Measurements from ENCODE around the gene ENTHD1. TPM values are rescaled to one million over a fixed set of nuclear protein-coding genes. Genes with fewer than 3 reads are reported as not detected.

The ENTHD1 gene
- total and polyA plus RNA-seq, 10 of the 15 experiments (the other 5 are each of a cell fraction or from before 2014, with no cell fraction given) = 0.09 to 0.52 (median 0.21) TPM; not detected in 1

DNA sequence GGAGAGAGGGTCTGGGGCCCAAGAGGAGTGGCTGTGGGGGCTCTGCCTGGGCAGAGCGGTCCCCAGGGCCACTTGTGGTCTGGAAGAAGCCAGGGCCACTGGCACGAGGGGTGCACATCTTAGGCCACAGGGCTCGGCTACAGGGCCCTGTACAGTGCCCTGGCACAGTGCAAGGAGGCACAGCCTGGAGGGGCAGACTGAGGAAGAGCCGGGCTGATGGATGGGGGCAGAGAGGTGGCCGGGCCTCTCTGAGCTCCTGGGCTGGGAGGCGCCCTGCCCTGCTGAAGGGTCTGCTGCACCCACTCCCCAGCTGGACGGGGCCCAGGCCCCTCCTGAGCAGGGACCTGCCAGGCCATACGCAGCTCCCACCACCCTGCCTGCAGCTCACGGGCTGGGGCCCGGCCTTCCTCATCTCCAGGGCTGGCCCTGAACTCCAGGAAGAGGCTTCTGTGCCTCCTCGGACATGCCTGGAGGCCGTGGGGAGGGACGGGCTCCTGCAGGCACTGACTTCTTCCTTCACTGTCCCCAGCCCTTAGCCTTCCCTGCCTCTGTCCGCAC lies 199.5 kb downstream of the ENTHD1 start:
- POLR2A ChIA-PET = no interaction called here
- DNase-seq (ENCODE audit: low read depth, low spot score) (no peak), ATAC-seq (peak; percentile 36; the same call in 1 of the 3 replicates), FAIRE-seq (no peak)
- no peak overlapping the region for H3K4me2 ChIP-seq (ENCODE audit: control insufficient read depth, insufficient read depth)
- CTCF ChIA-PET = no interaction called here
- SMC1A ChIA-PET (ENCODE audit: uncharacterized antibody, unreplicated experiment) = no interaction called here
- in situ Hi-C loops (cut with MboI) = no loop called here
- BruUV-seq (replicated peaks) = no TSS peak
- no peaks in the 10 kb centered on the region for H4K20me1 ChIP-seq (ENCODE audit: control insufficient read depth, insufficient read depth)
- intact Hi-C loops (cut with micrococcal nuclease; ENCODE audit: unreplicated experiment) = no loop called here
- RAD21 ChIA-PET (ENCODE audit: unreplicated experiment) = interaction anchor here (0.5 kb wide), 1 partner anchor 1927 kb away, joined by 3 read pairs; no protein-coding TSS in a partner anchor
- TF ChIP-seq ETV6 (conservative IDR thresholded peaks at IDR 0.05 in 1 of 2, IDR thresholded peaks at IDR 0.05 in 1 of 2; ENCODE audit: borderline replicate concordance in 1 of 2, low read depth in 1 of 2) (no peak), CHD2 (IDR thresholded peaks at IDR 0.05; ENCODE audit: borderline replicate concordance, low read depth, low read length) (no peak), WRNIP1 (IDR thresholded peaks at IDR 0.05; ENCODE audit: borderline replicate concordance, low read depth, low read length) (no peak), RUNX3 (IDR thresholded peaks at IDR 0.05; ENCODE audit: low read length) (no peak), RAD51 (IDR thresholded peaks at IDR 0.05) (no peak), POLR2AphosphoS2 (IDR thresholded peaks at IDR 0.05; ENCODE audit: low read depth, low read length) (no peak), HDAC6 (IDR thresholded peaks at IDR 0.05; ENCODE audit: unreplicated experiment) (no peak)
- TF ChIP-seq, protein P1, sequence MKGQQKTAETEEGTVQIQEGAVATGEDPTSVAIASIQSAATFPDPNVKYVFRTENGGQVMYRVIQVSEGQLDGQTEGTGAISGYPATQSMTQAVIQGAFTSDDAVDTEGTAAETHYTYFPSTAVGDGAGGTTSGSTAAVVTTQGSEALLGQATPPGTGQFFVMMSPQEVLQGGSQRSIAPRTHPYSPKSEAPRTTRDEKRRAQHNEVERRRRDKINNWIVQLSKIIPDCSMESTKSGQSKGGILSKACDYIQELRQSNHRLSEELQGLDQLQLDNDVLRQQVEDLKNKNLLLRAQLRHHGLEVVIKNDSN (IDR thresholded peaks at IDR 0.05; ENCODE audit: borderline replicate concordance, extremely low read length, insufficient read depth, low read depth, low read length) = no peak
- TF ChIP-seq, protein P2, sequence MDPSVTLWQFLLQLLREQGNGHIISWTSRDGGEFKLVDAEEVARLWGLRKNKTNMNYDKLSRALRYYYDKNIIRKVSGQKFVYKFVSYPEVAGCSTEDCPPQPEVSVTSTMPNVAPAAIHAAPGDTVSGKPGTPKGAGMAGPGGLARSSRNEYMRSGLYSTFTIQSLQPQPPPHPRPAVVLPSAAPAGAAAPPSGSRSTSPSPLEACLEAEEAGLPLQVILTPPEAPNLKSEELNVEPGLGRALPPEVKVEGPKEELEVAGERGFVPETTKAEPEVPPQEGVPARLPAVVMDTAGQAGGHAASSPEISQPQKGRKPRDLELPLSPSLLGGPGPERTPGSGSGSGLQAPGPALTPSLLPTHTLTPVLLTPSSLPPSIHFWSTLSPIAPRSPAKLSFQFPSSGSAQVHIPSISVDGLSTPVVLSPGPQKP (IDR thresholded peaks at IDR 0.05; ENCODE audit: low read depth, low read length) = no peak
- TF ChIP-seq, protein P3, sequence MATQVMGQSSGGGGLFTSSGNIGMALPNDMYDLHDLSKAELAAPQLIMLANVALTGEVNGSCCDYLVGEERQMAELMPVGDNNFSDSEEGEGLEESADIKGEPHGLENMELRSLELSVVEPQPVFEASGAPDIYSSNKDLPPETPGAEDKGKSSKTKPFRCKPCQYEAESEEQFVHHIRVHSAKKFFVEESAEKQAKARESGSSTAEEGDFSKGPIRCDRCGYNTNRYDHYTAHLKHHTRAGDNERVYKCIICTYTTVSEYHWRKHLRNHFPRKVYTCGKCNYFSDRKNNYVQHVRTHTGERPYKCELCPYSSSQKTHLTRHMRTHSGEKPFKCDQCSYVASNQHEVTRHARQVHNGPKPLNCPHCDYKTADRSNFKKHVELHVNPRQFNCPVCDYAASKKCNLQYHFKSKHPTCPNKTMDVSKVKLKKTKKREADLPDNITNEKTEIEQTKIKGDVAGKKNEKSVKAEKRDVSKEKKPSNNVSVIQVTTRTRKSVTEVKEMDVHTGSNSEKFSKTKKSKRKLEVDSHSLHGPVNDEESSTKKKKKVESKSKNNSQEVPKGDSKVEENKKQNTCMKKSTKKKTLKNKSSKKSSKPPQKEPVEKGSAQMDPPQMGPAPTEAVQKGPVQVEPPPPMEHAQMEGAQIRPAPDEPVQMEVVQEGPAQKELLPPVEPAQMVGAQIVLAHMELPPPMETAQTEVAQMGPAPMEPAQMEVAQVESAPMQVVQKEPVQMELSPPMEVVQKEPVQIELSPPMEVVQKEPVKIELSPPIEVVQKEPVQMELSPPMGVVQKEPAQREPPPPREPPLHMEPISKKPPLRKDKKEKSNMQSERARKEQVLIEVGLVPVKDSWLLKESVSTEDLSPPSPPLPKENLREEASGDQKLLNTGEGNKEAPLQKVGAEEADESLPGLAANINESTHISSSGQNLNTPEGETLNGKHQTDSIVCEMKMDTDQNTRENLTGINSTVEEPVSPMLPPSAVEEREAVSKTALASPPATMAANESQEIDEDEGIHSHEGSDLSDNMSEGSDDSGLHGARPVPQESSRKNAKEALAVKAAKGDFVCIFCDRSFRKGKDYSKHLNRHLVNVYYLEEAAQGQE (IDR thresholded peaks at IDR 0.05; ENCODE audit: low read depth, low read length) = no peak
- WGBS (ENCODE audit: insufficient coverage, insufficient replicate concordance, low lambda C conversion rate, missing lambda C conversion rate) = 18% methylated on average over 13 of the region's 14 CpGs
- H3K79me2 ChIP-seq (ENCODE audit: control insufficient read depth, insufficient read depth, low read length) = no peaks in the 10 kb centered on the region
- H3K27ac ChIP-seq (ENCODE audit: control insufficient read depth, insufficient read depth) = no peak overlapping the region
- H3K36me3 ChIP-seq (ENCODE audit: control insufficient read depth in 2 of 2, insufficient read depth in 2 of 2, low read length in 1 of 2) = no peaks in the 10 kb centered on the region
- no peaks in the 10 kb centered on the region for H3K4me1 ChIP-seq (ENCODE audit: control insufficient read depth, insufficient read depth, low read length)
- H3K27me3 ChIP-seq (replicated peaks in 1 of 2; ENCODE audit: control insufficient read depth in 2 of 2, insufficient read depth in 2 of 2, low read length in 1 of 2) = no peaks in the 10 kb centered on the region; a peak in 3 of 4 replicates
- H3K4me3 ChIP-seq = no peak overlapping the region
- H3K9ac ChIP-seq (ENCODE audit: control insufficient read depth, insufficient read depth, low read length) = no peak overlapping the region
- H2AFZ ChIP-seq (ENCODE audit: control insufficient read depth, low read depth, low read length) = no peak overlapping the region
- no peaks in the 10 kb centered on the region for H3K9me3 ChIP-seq (replicated peaks; ENCODE audit: control insufficient read depth, insufficient read depth, low read length)

All from GM12878 (cell line).